ENCODE results near the gene RAPGEFL1.

The RAPGEFL1 gene

DNA sequence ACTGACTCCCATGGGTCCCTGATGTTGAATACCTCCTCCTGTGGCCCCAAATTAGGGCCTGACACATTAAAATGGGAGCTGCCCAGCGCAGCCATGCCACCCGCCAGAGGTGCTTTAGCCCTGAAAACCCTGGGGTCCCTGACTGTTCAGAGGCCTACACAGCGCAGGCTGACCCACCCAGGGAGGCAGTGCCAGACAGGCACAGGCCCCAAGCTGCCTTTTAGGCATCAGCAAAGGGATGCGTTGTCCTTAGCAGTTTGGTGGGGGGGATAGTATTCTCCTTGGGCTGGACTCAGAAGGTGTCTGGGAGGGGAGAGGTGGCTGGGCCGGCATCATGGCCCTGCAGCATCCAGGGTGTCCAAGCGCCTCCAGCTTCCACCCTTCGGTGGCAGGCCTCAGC lies 1.4 kb downstream of the RAPGEFL1 start:
- no peak overlapping the region for H3K4me3 ChIP-seq (replicated peaks in 1 of 2; ENCODE audit: low read depth in 2 of 2, low read length in 2 of 2)
- TF ChIP-seq, protein P1, sequence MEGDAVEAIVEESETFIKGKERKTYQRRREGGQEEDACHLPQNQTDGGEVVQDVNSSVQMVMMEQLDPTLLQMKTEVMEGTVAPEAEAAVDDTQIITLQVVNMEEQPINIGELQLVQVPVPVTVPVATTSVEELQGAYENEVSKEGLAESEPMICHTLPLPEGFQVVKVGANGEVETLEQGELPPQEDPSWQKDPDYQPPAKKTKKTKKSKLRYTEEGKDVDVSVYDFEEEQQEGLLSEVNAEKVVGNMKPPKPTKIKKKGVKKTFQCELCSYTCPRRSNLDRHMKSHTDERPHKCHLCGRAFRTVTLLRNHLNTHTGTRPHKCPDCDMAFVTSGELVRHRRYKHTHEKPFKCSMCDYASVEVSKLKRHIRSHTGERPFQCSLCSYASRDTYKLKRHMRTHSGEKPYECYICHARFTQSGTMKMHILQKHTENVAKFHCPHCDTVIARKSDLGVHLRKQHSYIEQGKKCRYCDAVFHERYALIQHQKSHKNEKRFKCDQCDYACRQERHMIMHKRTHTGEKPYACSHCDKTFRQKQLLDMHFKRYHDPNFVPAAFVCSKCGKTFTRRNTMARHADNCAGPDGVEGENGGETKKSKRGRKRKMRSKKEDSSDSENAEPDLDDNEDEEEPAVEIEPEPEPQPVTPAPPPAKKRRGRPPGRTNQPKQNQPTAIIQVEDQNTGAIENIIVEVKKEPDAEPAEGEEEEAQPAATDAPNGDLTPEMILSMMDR (IDR thresholded peaks at IDR 0.05; ENCODE audit: low read depth, low read length), result no peak
- no peak for DNase-seq (ENCODE audit: low read depth in 2 of 2)

DNA sequence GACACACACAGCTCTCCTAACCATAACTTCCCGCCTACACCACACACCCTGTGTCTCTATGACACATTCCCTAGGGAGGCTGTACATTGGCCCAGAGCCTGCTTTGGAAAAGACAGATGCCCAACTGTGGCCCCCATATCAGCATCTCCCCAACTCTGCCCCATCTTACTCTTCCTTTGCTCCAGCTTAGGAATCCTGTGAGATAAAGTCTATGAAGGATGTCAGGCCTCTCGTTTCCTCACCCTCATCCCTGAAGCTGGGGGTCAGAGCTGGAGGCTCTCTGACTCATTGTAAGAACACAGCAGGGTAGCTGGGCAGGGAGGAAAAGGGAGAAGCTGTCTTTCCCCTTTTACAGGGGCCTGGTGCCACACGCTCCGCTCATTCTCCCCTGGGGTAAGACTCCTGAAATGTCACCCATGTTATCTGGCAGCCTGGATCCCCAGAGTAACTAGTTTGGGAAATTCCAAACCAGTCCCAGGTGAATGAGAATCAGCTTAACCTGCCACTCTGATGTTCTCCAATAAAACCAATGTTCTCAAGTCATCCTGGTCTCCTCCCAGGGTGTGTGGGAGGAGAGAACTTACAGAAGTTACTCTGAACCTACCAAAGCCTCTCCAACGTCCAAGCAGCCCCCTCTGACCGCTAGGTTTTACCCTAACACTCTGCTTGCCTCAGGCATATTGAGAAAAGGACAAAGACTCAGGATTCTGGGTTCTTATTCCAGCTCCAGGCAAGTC lies 2.8 kb downstream of the RAPGEFL1 start:
- DNase-seq (ENCODE audit: low read depth in 2 of 2), result peak; percentile 54 to 58
- no peak overlapping the region for H3K4me3 ChIP-seq (replicated peaks in 1 of 2; ENCODE audit: low read depth in 2 of 2, low read length in 2 of 2)
- TF ChIP-seq, protein P1 (IDR thresholded peaks at IDR 0.05; ENCODE audit: low read depth, low read length), result no peak

DNA sequence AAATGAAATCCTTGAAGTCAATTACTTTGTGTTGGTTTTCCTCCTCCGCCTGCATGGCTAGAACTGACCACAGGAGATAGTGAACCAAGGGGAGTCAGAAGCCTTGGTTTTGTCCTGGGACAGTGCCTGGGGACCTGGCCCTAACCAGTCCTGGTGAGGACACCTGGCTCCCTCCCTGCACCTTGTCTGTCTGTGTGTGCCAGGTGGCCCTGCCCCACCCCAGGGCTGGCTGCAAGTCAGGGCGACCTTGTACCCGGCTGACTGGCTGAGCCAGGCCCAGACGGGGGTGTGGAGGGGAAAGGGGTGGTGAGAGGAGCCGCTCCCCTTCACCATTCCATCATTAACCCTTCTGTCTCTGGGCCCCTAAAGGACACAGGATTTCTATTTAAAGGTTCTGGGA lies 3.4 kb downstream of the RAPGEFL1 start:
- TF ChIP-seq, protein P1 (IDR thresholded peaks at IDR 0.05; ENCODE audit: low read depth, low read length), result no peak
- DNase-seq (ENCODE audit: low read depth in 2 of 2), result no peak
- no peak overlapping the region for H3K4me3 ChIP-seq (replicated peaks in 1 of 2; ENCODE audit: low read depth in 2 of 2, low read length in 2 of 2)

DNA sequence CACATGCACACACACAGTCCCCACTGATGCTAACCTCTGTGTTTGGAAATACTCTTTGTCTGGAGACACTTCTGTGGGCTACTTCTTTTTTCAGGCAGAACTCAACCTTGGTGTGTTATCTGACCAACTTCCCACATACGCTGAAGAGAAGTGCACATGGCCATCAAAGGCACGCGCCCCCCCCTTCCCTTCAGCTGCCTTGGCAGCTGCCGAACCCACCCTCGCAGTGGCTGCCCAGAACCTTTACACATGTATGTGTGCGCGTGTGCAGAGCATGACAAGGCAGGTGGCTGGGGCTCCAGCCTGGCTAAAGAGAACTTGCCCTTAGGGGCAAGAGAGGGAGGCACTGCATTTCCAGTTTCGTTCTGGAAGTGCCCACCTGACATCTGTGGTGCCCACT lies 3.9 kb downstream of the RAPGEFL1 start:
- H3K4me3 ChIP-seq (replicated peaks in 1 of 2; ENCODE audit: low read depth in 2 of 2, low read length in 2 of 2), result no peak overlapping the region
- no peak for DNase-seq (ENCODE audit: low read depth in 2 of 2)
- TF ChIP-seq, protein P1 (IDR thresholded peaks at IDR 0.05; ENCODE audit: low read depth, low read length), result no peak

DNA sequence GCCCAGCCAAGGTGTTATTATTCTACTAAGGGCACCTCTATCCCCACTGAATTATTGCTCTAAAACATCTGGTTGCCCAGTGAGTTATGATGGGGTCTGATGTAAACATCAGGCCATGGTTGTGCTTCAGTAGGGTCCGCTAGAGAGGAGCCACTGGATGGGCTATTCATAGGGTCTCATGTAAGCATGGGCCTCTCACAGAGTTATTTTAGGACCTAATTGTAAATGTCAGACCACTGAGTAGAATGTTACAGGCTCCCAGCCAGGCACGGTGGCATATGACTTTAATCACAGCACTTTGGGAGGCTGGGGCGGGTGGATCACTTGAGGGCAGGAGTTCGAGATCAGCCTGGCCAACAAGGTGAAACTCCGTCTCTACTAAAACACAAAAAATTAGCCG lies 5.3 kb downstream of the RAPGEFL1 start:
- TF ChIP-seq, protein P1 (IDR thresholded peaks at IDR 0.05; ENCODE audit: low read depth, low read length), result no peak
- DNase-seq (ENCODE audit: low read depth in 2 of 2), result no peak
- no peak overlapping the region for H3K4me3 ChIP-seq (replicated peaks in 1 of 2; ENCODE audit: low read depth in 2 of 2, low read length in 2 of 2)

DNA sequence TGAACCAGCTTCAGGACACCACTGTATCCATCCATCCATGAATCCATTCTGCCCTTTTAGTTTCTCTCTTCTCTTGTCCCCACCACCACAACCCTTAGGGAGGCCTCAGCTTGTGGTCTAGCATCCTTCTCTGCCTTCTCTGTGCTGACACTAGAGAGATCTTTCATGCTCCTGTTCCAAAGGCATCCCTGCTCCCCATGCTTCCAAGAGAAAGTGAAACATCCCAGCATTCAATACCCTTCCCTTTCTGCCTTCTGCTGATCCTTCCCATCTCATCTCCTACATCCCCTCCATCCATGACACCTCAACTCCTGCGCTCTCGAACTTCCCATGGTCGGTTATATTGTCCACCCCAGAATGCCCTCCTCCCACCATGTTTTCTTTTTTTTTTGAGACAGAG lies 10.0 kb downstream of the RAPGEFL1 start:
- DNase-seq (ENCODE audit: low read depth in 2 of 2), result no peak
- TF ChIP-seq, protein P1 (IDR thresholded peaks at IDR 0.05; ENCODE audit: low read depth, low read length), result no peak
- H3K4me3 ChIP-seq (replicated peaks in 1 of 2; ENCODE audit: low read depth in 2 of 2, low read length in 2 of 2), result no peak overlapping the region

DNA sequence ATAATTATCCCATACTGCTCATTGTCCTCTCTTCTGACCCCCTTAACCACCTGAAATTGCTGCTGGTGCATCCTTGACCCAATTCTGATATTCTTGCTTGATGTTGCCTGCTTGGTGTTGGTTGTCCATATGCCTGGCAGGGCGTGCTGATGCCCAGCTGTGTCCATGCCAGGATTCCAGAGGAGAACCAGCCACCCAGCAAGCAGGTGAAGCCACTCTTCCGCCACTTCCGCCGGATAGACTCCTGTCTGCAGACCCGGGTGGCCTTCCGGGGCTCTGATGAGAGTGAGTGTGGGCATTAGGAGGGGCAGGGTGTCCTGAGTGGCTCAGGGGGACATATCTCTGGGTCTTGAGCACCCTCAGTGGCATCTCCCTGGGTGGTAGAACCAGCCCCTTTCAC lies 11.4 kb downstream of the RAPGEFL1 start:
- DNase-seq (ENCODE audit: low read depth in 2 of 2), result no peak
- no peak overlapping the region for H3K4me3 ChIP-seq (replicated peaks in 1 of 2; ENCODE audit: low read depth in 2 of 2, low read length in 2 of 2)
- TF ChIP-seq, protein P1 (IDR thresholded peaks at IDR 0.05; ENCODE audit: low read depth, low read length), result no peak
